ENCODE data around the gene ALPK3. TPM values are rescaled to one million over a fixed set of nuclear protein-coding genes. Genes with fewer than 3 reads are reported as not detected.
A peak's percentile ranks its signal among the peaks of the same experiment; 100 is the strongest.
"Not testable (repeated sequence)": the region's sequence is repeated elsewhere in the genome, so short reads cannot be mapped to it uniquely, and the experiment has no call there.

Gene ALPK3
- total RNA-seq, 1 donor from 2014 or later: 94.2 TPM

GRCh38 chr15:84840255-84840654 is 23.1 kb downstream of the ALPK3 start:
- no peak overlapping the region for H3K4me3 Mint-ChIP-seq (ENCODE audit: unreplicated experiment)
- peaks cover 6% of the 10 kb centered on the region for H3K27me3 Mint-ChIP-seq (ENCODE audit: unreplicated experiment)
- no peaks in the 10 kb centered on the region for H3K9me3 Mint-ChIP-seq (ENCODE audit: unreplicated experiment)
- no peak for TF ChIP-seq CTCF (IDR thresholded peaks at IDR 0.05; ENCODE audit: unreplicated experiment)
- H3K4me1 Mint-ChIP-seq (ENCODE audit: unreplicated experiment): peaks cover 21% of the 10 kb centered on the region
- H3K36me3 Mint-ChIP-seq (ENCODE audit: low read depth, unreplicated experiment): peaks cover 31% of the 10 kb centered on the region
- H3K27ac Mint-ChIP-seq (ENCODE audit: unreplicated experiment): no peak overlapping the region
- no peak for DNase-seq (ENCODE audit: low spot score)

DNA sequence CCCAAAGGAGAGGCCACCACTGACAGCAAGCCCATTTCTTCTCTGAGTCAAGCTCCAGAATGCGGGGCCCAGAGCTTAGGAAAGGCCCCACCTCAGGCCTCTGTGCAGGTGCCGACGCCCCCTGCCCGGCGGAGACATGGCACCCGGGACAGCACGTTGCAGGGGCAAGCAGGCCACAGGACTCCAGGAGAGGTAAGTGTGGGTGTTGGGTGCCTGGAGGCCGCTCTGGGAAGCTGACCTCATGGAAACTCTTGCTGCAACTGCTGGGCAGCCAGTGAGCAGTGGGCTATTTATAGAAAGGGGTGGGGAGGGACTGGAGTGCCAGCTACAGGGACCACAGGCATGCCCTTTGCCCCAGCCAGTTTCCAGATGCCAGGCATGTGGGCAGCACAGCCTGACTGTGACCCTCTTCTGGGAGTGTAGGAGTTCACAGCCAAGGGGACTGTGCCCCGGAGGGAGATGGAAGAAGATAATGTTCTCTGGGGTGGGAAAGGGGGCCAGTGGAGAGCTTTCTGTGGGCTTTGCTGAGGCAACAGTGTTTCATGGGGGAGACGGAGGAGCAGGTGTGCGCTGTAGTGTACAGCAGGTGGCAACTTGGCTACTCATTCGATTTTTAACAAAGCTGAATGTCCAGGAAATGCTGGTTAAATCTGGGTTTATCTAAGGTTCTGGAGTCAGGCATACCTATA is 23.7 kb downstream of the ALPK3 start:
- TF ChIP-seq CTCF (IDR thresholded peaks at IDR 0.05; ENCODE audit: unreplicated experiment): no peak
- no peak for DNase-seq (ENCODE audit: low spot score)
- H3K27ac Mint-ChIP-seq (ENCODE audit: unreplicated experiment): peak overlapping the region; percentile 49
- peaks cover 31% of the 10 kb centered on the region for H3K36me3 Mint-ChIP-seq (ENCODE audit: low read depth, unreplicated experiment)
- H3K4me3 Mint-ChIP-seq (ENCODE audit: unreplicated experiment): peak overlapping the region; percentile 65
- H3K9me3 Mint-ChIP-seq (ENCODE audit: unreplicated experiment): no peaks in the 10 kb centered on the region
- H3K4me1 Mint-ChIP-seq (ENCODE audit: unreplicated experiment): peaks cover 16% of the 10 kb centered on the region
- peaks cover 4% of the 10 kb centered on the region for H3K27me3 Mint-ChIP-seq (ENCODE audit: unreplicated experiment)

DNA sequence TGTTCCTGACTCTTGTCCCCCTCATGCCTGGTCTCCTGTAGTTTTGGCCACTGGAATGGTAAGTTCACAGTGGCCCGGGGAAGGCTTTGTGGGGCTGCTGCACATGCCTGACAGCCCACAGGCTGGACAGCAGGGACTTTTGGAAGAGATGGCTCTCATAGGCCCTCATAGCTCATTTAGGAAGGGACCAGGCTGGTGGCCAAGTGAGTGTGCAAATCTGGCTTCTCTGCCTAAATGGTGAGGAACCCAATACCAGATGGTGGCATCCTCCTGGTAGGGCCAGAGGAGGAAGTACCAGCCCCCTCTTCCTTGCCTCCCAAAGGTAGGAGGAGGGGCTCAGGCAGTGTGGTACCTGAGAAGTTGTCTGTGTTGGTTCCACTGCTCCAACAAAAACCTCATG is 25.6 kb downstream of the ALPK3 start:
- H3K27me3 Mint-ChIP-seq (ENCODE audit: unreplicated experiment): peaks cover 2% of the 10 kb centered on the region
- H3K27ac Mint-ChIP-seq (ENCODE audit: unreplicated experiment): no peak overlapping the region
- TF ChIP-seq CTCF (IDR thresholded peaks at IDR 0.05; ENCODE audit: unreplicated experiment): no peak
- no peak for DNase-seq (ENCODE audit: low spot score)
- H3K9me3 Mint-ChIP-seq (ENCODE audit: unreplicated experiment): no peaks in the 10 kb centered on the region
- H3K4me1 Mint-ChIP-seq (ENCODE audit: unreplicated experiment): peaks cover 14% of the 10 kb centered on the region
- H3K4me3 Mint-ChIP-seq (ENCODE audit: unreplicated experiment): no peak overlapping the region
- peaks cover 33% of the 10 kb centered on the region for H3K36me3 Mint-ChIP-seq (ENCODE audit: low read depth, unreplicated experiment)

DNA sequence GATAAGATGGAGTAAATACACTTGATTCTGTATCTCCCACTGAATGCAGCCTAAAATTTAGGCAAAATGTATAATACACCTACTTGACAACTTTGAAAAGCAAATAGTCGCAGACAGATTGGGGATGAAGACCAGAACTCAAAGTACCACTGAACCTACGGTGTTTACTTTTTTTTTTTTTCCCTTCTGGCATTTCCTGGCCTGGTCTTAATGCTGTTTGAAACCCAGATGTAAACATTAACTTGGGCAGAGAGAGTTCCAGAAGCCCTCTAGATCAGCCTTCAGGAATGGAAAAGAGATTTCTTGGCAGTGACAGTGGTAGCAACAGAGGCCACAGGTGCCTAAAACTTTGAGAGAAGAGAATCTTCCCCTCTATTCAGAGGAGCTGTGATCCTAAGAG is 27.8 kb downstream of the ALPK3 start:
- H3K4me3 Mint-ChIP-seq (ENCODE audit: unreplicated experiment): no peak overlapping the region
- peaks cover 11% of the 10 kb centered on the region for H3K4me1 Mint-ChIP-seq (ENCODE audit: unreplicated experiment)
- H3K27me3 Mint-ChIP-seq (ENCODE audit: unreplicated experiment): no peaks in the 10 kb centered on the region
- no peak for DNase-seq (ENCODE audit: low spot score)
- no peaks in the 10 kb centered on the region for H3K9me3 Mint-ChIP-seq (ENCODE audit: unreplicated experiment)
- H3K36me3 Mint-ChIP-seq (ENCODE audit: low read depth, unreplicated experiment): peaks cover 29% of the 10 kb centered on the region
- no peak for TF ChIP-seq CTCF (IDR thresholded peaks at IDR 0.05; ENCODE audit: unreplicated experiment)
- H3K27ac Mint-ChIP-seq (ENCODE audit: unreplicated experiment): no peak overlapping the region

DNA sequence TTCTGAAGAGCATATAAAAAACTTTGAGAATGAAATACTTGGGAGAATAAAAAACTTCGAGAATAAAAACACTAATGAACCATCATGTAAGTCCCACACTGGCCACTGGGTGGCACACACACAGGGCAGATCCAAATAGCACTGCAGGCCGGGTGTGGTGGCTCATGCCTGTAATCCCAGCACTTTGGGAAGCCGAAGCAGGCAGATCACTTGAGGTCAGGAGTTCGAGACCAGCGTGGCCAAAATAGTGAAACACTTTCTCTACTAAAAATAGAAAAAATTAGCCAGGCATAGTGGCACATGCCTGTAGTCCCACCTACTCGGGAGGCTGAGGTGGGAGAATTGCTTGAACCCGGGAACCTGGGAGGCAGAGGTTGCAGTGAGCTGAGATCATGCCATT is 28.5 kb downstream of the ALPK3 start:
- TF ChIP-seq CTCF (IDR thresholded peaks at IDR 0.05; ENCODE audit: unreplicated experiment): peak; percentile 86
- H3K9me3 Mint-ChIP-seq (ENCODE audit: unreplicated experiment); H3K27ac Mint-ChIP-seq (ENCODE audit: unreplicated experiment); H3K4me3 Mint-ChIP-seq (ENCODE audit: unreplicated experiment); H3K27me3 Mint-ChIP-seq (ENCODE audit: unreplicated experiment): not testable (repeated sequence)
- Mint-ChIP-seq H3K4me1 (ENCODE audit: unreplicated experiment) (peaks cover 11% of the 10 kb centered on the region), H3K36me3 (ENCODE audit: low read depth, unreplicated experiment) (peaks cover 29% of the 10 kb centered on the region)
- peak; percentile 68 for DNase-seq (ENCODE audit: low spot score)

All from endothelial cell (in vitro differentiated cells).